ENCODE data around the gene DR1. TPM values are rescaled to one million over a fixed set of nuclear protein-coding genes. Genes with fewer than 3 reads are reported as not detected.
A peak's percentile ranks its signal among the peaks of the same experiment; 100 is the strongest.
"Not testable (repeated sequence)": the region's sequence is repeated elsewhere in the genome, so short reads cannot be mapped to it uniquely, and the experiment has no call there.

The DR1 gene
- total RNA-seq, 1 donor: 12.9 TPM

GRCh38 chr1:93339171-93339697 is 6.5 kb upstream of the DR1 start:
- DNase-seq (ENCODE audit: low read depth in 2 of 3, low spot score in 2 of 3): no peak

GRCh38 chr1:93340090-93340489 is 5.6 kb upstream of the DR1 start:
- DNase-seq (ENCODE audit: low read depth in 2 of 3, low spot score in 2 of 3): no peak

GRCh38 chr1:93344484-93344883 is 1.2 kb upstream of the DR1 start:
- DNase-seq (ENCODE audit: low read depth in 2 of 3, low spot score in 2 of 3): no peak

GRCh38 chr1:93344886-93345632 is 648 bp upstream of the DR1 start:
- peak; percentile 3 to 50 (median 33) for DNase-seq (ENCODE audit: low read depth in 2 of 3, low spot score in 2 of 3)

GRCh38 chr1:93346421-93346993 is 800 bp downstream of the DR1 start:
- DNase-seq (ENCODE audit: low read depth in 2 of 3, low spot score in 2 of 3): peak; percentile 23 to 39 (median 28)

- DNase-seq (ENCODE audit: low read depth in 2 of 3, low spot score in 2 of 3): no peak
Observed at GRCh38 chr1:93347334-93347899, 1.7 kb downstream of the DR1 start.

GRCh38 chr1:93348104-93348728 is 2.5 kb downstream of the DR1 start:
- no peak for DNase-seq (ENCODE audit: low read depth in 2 of 3, low spot score in 2 of 3)

- DNase-seq (ENCODE audit: low read depth in 2 of 3, low spot score in 2 of 3): no peak
Observed at GRCh38 chr1:93349231-93350135, 3.8 kb downstream of the DR1 start.

- no peak for DNase-seq (ENCODE audit: low read depth in 2 of 3, low spot score in 2 of 3)
Observed at GRCh38 chr1:93350322-93350721, 4.6 kb downstream of the DR1 start.

GRCh38 chr1:93350875-93351274 is 5.2 kb downstream of the DR1 start:
- DNase-seq (ENCODE audit: low read depth in 2 of 3, low spot score in 2 of 3): no peak

GRCh38 chr1:93351346-93351745 is 5.6 kb downstream of the DR1 start:
- not testable (repeated sequence) for DNase-seq (ENCODE audit: low read depth in 2 of 3, low spot score in 2 of 3)

- DNase-seq (ENCODE audit: low read depth in 2 of 3, low spot score in 2 of 3): no peak
Observed at GRCh38 chr1:93352376-93352775, 6.7 kb downstream of the DR1 start.

- peak in 1 of 3 donors; percentile 7 for DNase-seq (ENCODE audit: low read depth in 2 of 3, low spot score in 2 of 3)
Observed at GRCh38 chr1:93353286-93353685, 7.6 kb downstream of the DR1 start.

GRCh38 chr1:93354749-93355148 is 9.0 kb downstream of the DR1 start:
- DNase-seq (ENCODE audit: low read depth in 2 of 3, low spot score in 2 of 3): no peak

GRCh38 chr1:93357242-93357641 is 11.5 kb downstream of the DR1 start:
- no peak for DNase-seq (ENCODE audit: low read depth in 2 of 3, low spot score in 2 of 3)

- no peak for DNase-seq (ENCODE audit: low read depth in 2 of 3, low spot score in 2 of 3)
Observed at GRCh38 chr1:93358293-93358692, 12.6 kb downstream of the DR1 start.

GRCh38 chr1:93360111-93360510 is 14.4 kb downstream of the DR1 start:
- DNase-seq (ENCODE audit: low read depth in 2 of 3, low spot score in 2 of 3): no peak

- no peak for DNase-seq (ENCODE audit: low read depth in 2 of 3, low spot score in 2 of 3)
Observed at GRCh38 chr1:93362237-93362636, 16.5 kb downstream of the DR1 start.

- no peak for DNase-seq (ENCODE audit: low read depth in 2 of 3, low spot score in 2 of 3)
Observed at GRCh38 chr1:93365813-93366212, 20.1 kb downstream of the DR1 start.

GRCh38 chr1:93369734-93370133 is 24.0 kb downstream of the DR1 start:
- no peak for DNase-seq (ENCODE audit: low read depth in 2 of 3, low spot score in 2 of 3)

Measured in hematopoietic multipotent progenitor cell (in vitro differentiated cells).